CD4-positive, CD25-positive, alpha-beta regulatory T cell (primary cell): ENCODE measurements around the gene HDAC5. TPM values are rescaled to one million over a fixed set of nuclear protein-coding genes. Genes with fewer than 3 reads are reported as not detected.

Experiments
- ATAC-seq, 2 donors: fragments of 150-1000 bp; cut with Tn5 transposase; one replicate each; pipeline ENCODE4 v1.10.0; 2021; ENCODE audit warnings: low read depth in 2 of 2, moderate number of reproducible peaks in 2 of 2, moderate library complexity in 1 of 2
- DNase-seq, 3 donors: peaks; one replicate each; pipeline versions ENCODE4 v3.0.0 to v3.0.0-alpha.2; 2012 to 2022; ENCODE audit warnings: mixed read lengths in 1 of 3
- H3K27ac ChIP-seq: one replicate; pipeline ENCODE4 v1.7.0; 2013; ENCODE audit warnings: mild to moderate bottlenecking, low read length; ENCODE audit not compliant: insufficient read depth, poor library complexity, severe bottlenecking
- H3K27me3 ChIP-seq: one replicate; pipeline ENCODE4 v1.7.0; 2013; ENCODE audit warnings: low read length; ENCODE audit not compliant: control insufficient read depth, insufficient read depth
- H3K36me3 ChIP-seq: one replicate; pipeline ENCODE4 v1.7.0; 2013; ENCODE audit warnings: mild to moderate bottlenecking, low read length, moderate library complexity; ENCODE audit not compliant: control insufficient read depth, insufficient read depth
- H3K4me1 ChIP-seq: 2 replicates; pipeline ENCODE4 v1.7.0; 2013; ENCODE audit warnings: mild to moderate bottlenecking, low read length; ENCODE audit not compliant: insufficient read depth, control insufficient read depth, poor library complexity, severe bottlenecking
- H3K4me3 ChIP-seq: one replicate; pipeline ENCODE4 v1.7.0; 2013; ENCODE audit warnings: low read depth, mild to moderate bottlenecking, low read length, moderate library complexity
- H3K9me3 ChIP-seq, 2 experiments: 1 replicate in 1 of 2; 2 replicates in 1 of 2; pipeline ENCODE4 v1.7.0; 2013; ENCODE audit warnings: low read length in 2 of 2, mild to moderate bottlenecking in 1 of 2, moderate library complexity in 1 of 2; ENCODE audit not compliant: control insufficient read depth in 2 of 2
- H3K27ac Mint-ChIP-seq, 3 donors: one replicate each; pipeline ENCODE4 v1.8.0; 2020 to 2022; ENCODE audit warnings: mild to moderate bottlenecking in 3 of 3, mixed read lengths in 3 of 3, moderate library complexity in 2 of 3
- H3K27me3 Mint-ChIP-seq: one replicate; pipeline ENCODE4 v1.8.0; 2022; ENCODE audit warnings: mild to moderate bottlenecking, mixed read lengths
- H3K36me3 Mint-ChIP-seq: one replicate; pipeline ENCODE4 v1.8.0; 2020; ENCODE audit warnings: mixed read lengths
- H3K4me1 Mint-ChIP-seq, 4 donors: one replicate each; pipeline ENCODE4 v1.8.0; 2020 to 2022; ENCODE audit warnings: mixed read lengths in 4 of 4, mild to moderate bottlenecking in 1 of 4
- H3K4me3 Mint-ChIP-seq, 4 donors: one replicate each; pipeline ENCODE4 v1.8.0; 2020 to 2022; ENCODE audit warnings: mild to moderate bottlenecking in 4 of 4, mixed read lengths in 4 of 4, moderate library complexity in 3 of 4
- H3K9me3 Mint-ChIP-seq, 7 donors: one replicate each; pipeline ENCODE4 v1.8.0; 2020 to 2022; ENCODE audit warnings: mixed read lengths in 7 of 7, mild to moderate bottlenecking in 3 of 7, moderate library complexity in 2 of 7
- polyA plus RNA-seq, 4 donors: library from polyadenylated mRNA; unstranded; fragments of 300-500 nt; fragmentation: Illumina TruSeq; gene quantifications; one replicate each; pipeline ENCODE4 v1.2.3, GENCODE V29; 2021
- total RNA-seq: library from RNA; stranded (reverse); gene quantifications from one replicate; pipeline ENCODE4 v1.2.3, GENCODE V29; 2022

The HDAC5 gene
- total and polyA plus RNA-seq, 5 donors from 2014 or later, result 10.6 to 69.1 (median 15.3) TPM

DNA sequence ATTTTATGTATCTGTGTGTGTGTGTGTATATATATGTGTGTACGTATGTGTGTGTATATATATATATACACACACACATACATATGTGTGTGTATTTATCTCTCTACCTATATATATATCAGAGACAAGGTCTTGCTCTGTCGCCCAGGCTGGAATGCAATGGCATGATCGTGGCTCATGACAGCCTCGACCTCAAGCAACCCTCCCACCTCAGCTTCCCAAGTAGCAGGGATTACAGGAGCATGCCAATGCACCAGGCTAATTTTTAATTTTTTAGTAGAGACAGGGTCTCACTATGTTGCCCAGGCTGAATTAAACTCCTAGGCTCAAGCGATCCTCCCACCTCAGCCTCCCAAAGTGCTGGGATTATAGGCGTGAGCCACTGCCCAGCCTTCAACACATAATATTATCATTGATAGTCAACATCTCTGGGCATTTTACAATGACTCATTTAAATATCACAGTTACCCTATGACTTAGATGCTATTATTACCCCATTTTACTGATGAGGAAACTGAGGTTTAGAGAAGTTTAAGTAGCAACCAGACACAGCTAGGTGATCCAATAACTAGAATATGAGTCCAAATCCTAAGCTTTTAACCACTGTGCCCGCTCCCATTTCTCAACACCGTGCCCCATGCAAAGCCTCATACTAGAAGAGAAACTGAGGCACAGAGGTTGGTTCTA, 28.6 kb downstream of the HDAC5 start:
- ATAC-seq (no peak), DNase-seq (no peak)
- H3K4me1 Mint-ChIP-seq, result peaks cover 0 to 7% (median 3%) of the 10 kb centered on the region in 4 donors
- H3K4me3 Mint-ChIP-seq, result no peak overlapping the region
- peaks cover 4% of the 10 kb centered on the region for H3K36me3 Mint-ChIP-seq
- H3K9me3 Mint-ChIP-seq, result no peaks in the 10 kb centered on the region
- Histone ChIP-seq H3K4me1 (peaks cover 7% of the 10 kb centered on the region), H3K36me3 (peaks cover 15% of the 10 kb centered on the region), H3K27ac (no peak overlapping the region), H3K9me3 (no peaks in the 10 kb centered on the region), H3K4me3 (no peak overlapping the region), H3K27me3 (no peaks in the 10 kb centered on the region)
- peak overlapping the region in 1 of 3 donors; percentile 34 for H3K27ac Mint-ChIP-seq
- H3K27me3 Mint-ChIP-seq, result no peaks in the 10 kb centered on the region

DNA sequence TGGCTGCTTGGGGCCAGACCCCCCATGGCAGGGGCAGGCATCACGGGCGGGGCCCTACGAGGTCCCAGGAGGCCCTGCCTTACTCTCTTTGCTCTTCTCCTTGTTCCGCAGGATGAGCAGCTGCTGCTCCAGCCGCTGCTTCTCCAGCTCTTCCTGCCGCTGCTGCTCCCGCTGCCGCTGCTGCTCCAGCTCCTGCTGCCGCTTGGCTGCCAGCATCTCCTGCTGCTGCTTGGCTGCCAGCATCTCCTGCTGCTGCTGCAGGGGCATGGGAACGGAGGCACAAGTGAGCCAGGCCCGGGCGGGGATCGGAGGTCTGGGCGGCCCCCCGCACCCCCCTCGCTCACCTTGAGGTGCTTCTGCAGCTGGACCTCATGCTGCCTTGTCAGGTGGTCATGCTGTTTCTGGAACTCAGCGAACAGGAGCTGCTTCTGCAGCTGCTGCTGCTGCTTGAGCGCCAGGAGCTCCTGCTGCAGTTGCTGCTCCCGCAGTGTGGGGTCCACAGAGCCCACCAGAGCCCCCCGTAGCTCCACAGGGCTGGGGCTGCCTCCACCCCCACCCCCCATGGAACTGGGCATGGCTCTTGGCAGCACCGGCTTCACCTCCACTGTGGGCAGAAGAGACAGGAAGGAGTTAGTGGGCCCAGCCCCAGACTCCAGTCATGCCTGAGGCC, 30.1 kb downstream of the HDAC5 start:
- peaks cover 20% of the 10 kb centered on the region for H3K36me3 ChIP-seq
- peaks cover 10% of the 10 kb centered on the region for H3K36me3 Mint-ChIP-seq
- H3K9me3 ChIP-seq, result no peaks in the 10 kb centered on the region
- no peaks in the 10 kb centered on the region for H3K9me3 Mint-ChIP-seq
- ATAC-seq (no peak), DNase-seq (no peak)
- no peak overlapping the region for H3K4me3 Mint-ChIP-seq
- H3K27ac ChIP-seq, result no peak overlapping the region
- no peak overlapping the region for H3K4me3 ChIP-seq
- H3K27ac Mint-ChIP-seq, result no peak overlapping the region
- H3K4me1 Mint-ChIP-seq, result peaks cover 0 to 10% (median 5%) of the 10 kb centered on the region in 4 donors
- H3K4me1 ChIP-seq, result peaks cover 7% of the 10 kb centered on the region
- H3K27me3 ChIP-seq, result no peaks in the 10 kb centered on the region
- H3K27me3 Mint-ChIP-seq, result no peaks in the 10 kb centered on the region

DNA sequence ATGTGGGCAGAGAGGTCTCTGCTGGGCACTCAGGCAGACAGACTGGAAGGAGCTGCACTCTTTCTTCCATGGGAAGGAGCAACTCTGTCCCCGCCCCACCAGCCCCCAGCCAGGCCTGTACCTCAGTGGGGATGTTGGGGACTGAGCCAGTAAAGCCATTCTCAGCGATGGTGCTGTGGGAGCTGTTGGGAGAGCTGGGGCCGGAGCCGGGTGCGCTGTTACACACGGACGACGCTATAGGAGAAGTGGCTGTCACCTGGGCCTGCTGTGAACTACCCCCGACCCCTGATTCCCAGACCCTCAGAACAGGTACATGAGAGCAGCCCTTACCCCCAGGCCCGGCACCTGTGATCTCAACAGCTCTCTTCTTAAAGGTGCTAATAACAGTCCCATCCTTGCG, 31.4 kb downstream of the HDAC5 start:
- Histone ChIP-seq H3K4me3 (no peak overlapping the region), H3K27ac (no peak overlapping the region), H3K9me3 (no peaks in the 10 kb centered on the region), H3K4me1 (peaks cover 7% of the 10 kb centered on the region), H3K27me3 (no peaks in the 10 kb centered on the region), H3K36me3 (peaks cover 20% of the 10 kb centered on the region)
- Mint-ChIP-seq H3K4me3 (no peak overlapping the region), H3K36me3 (peaks cover 10% of the 10 kb centered on the region), H3K27me3 (no peaks in the 10 kb centered on the region), H3K4me1 (peaks cover 0 to 12% (median 4%) of the 10 kb centered on the region in 4 donors), H3K9me3 (no peaks in the 10 kb centered on the region), H3K27ac (no peak overlapping the region)
- DNase-seq (no peak), ATAC-seq (no peak)

DNA sequence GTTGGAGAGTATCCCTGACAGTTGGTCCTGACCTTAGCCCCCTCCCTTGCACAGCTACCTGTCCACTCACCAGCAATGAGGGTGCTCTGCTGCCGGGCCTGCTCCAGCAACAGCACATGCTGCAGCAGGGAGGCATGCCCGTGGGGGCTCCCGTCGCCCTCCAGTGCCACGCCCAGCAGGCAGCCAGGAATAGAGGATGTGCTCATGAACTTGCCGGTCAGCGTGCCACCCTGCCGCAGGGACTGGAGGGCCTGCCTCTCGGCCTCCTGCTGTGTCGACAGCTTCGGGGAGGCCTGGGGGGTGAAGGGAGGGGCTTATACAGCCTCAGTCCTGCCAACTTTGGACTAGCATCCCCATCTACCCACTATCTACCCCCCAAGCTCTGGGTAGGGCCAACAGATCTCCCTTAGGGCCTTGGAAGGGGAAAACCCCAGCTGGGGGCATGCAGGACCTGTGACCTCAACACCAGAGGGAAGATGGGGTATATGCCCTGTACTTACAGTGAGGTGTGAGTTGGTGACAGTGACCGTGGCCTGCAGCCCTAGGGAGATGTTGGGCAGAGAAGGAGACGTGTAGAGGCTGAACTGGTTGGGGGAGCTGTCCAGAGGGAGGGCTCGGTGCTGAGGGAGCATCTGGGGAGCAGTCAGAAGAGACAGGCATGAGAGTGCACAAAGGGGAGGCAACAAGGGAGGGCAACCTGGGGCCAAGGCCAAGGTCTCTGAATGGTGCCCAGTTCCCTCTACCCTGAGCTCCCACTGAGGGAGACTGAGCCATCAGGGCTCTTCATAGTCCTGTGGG, 32.0 kb downstream of the HDAC5 start:
- no peaks in the 10 kb centered on the region for H3K9me3 ChIP-seq
- Mint-ChIP-seq H3K27ac (no peak overlapping the region), H3K36me3 (peaks cover 10% of the 10 kb centered on the region), H3K9me3 (no peaks in the 10 kb centered on the region), H3K4me1 (peaks cover 0 to 12% (median 5%) of the 10 kb centered on the region in 4 donors), H3K4me3 (no peak overlapping the region), H3K27me3 (no peaks in the 10 kb centered on the region)
- no peaks in the 10 kb centered on the region for H3K27me3 ChIP-seq
- peaks cover 7% of the 10 kb centered on the region for H3K4me1 ChIP-seq
- H3K4me3 ChIP-seq, result no peak overlapping the region
- H3K36me3 ChIP-seq, result peaks cover 20% of the 10 kb centered on the region
- no peak for ATAC-seq
- DNase-seq, result no peak
- H3K27ac ChIP-seq, result no peak overlapping the region

DNA sequence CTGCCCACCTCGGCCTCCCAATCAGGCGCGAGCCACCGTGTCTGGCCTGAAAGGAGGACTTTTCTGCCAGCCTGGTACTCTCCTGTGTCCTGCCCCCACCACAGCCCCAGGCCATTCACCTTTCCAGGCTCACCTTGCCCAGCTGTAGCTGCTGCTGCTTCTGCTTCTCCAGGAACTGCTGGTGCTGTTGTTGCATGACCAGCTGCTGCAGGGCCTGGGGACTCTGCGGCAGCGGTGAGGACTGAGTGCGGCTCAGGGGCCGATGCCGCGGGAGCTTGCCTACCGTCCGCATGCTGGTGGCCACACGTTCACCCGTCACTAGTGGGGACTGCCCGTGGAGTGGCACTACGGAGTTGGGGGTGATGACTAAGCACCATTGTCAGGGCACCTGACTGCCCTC, 35.2 kb downstream of the HDAC5 start:
- Mint-ChIP-seq H3K36me3 (peaks cover 10% of the 10 kb centered on the region), H3K9me3 (no peaks in the 10 kb centered on the region)

DNA sequence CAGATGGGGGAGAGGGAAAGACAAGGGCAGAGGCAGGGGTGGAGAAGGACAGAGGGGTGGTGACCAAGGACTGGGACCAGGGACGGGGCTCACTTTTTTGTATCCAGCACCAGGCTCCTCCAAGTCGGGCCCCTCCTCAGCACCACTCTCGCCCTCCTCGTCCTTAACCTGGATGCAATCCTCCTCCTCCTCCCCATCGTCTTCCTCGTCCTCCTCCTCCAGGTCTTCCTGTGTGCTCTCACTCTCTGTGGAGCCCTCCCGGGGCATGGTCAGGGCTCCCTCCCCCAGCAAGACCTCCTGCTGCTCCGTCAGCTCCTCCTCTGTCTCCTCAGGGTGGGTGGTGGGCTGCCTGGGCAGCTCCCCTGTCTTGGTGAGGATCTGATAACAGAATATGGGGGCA, 36.1 kb downstream of the HDAC5 start:
- peak overlapping the region in 1 of 3 donors; percentile 72 for H3K27ac Mint-ChIP-seq
- no peaks in the 10 kb centered on the region for H3K27me3 ChIP-seq
- no peaks in the 10 kb centered on the region for H3K9me3 ChIP-seq
- no peaks in the 10 kb centered on the region for H3K4me1 ChIP-seq
- H3K4me3 Mint-ChIP-seq, result no peak overlapping the region
- no peak for ATAC-seq
- no peak overlapping the region for H3K27ac ChIP-seq
- DNase-seq, result no peak
- no peaks in the 10 kb centered on the region for H3K27me3 Mint-ChIP-seq
- H3K4me3 ChIP-seq, result no peak overlapping the region
- H3K36me3 ChIP-seq, result peaks cover 28% of the 10 kb centered on the region
- H3K9me3 Mint-ChIP-seq, result no peaks in the 10 kb centered on the region
- peaks cover 0 to 6% (median 4%) of the 10 kb centered on the region in 4 donors for H3K4me1 Mint-ChIP-seq
- H3K36me3 Mint-ChIP-seq, result peaks cover 15% of the 10 kb centered on the region

More for the DNA sequence above, 35.2 kb downstream of the HDAC5 start:
- ATAC-seq, result no peak
- H3K27me3 ChIP-seq, result no peaks in the 10 kb centered on the region
- no peaks in the 10 kb centered on the region for H3K27me3 Mint-ChIP-seq
- no peak overlapping the region for H3K4me3 ChIP-seq
- H3K27ac ChIP-seq, result no peak overlapping the region
- H3K4me1 ChIP-seq, result no peaks in the 10 kb centered on the region
- peak overlapping the region in 1 of 4 donors; percentile 61 for H3K4me3 Mint-ChIP-seq
- H3K27ac Mint-ChIP-seq, result peak overlapping the region in 1 of 3 donors; percentile 72
- DNase-seq, result no peak
- H3K4me1 Mint-ChIP-seq, result peaks cover 0 to 6% (median 4%) of the 10 kb centered on the region in 4 donors
- peaks cover 23% of the 10 kb centered on the region for H3K36me3 ChIP-seq
- no peaks in the 10 kb centered on the region for H3K9me3 ChIP-seq

DNA sequence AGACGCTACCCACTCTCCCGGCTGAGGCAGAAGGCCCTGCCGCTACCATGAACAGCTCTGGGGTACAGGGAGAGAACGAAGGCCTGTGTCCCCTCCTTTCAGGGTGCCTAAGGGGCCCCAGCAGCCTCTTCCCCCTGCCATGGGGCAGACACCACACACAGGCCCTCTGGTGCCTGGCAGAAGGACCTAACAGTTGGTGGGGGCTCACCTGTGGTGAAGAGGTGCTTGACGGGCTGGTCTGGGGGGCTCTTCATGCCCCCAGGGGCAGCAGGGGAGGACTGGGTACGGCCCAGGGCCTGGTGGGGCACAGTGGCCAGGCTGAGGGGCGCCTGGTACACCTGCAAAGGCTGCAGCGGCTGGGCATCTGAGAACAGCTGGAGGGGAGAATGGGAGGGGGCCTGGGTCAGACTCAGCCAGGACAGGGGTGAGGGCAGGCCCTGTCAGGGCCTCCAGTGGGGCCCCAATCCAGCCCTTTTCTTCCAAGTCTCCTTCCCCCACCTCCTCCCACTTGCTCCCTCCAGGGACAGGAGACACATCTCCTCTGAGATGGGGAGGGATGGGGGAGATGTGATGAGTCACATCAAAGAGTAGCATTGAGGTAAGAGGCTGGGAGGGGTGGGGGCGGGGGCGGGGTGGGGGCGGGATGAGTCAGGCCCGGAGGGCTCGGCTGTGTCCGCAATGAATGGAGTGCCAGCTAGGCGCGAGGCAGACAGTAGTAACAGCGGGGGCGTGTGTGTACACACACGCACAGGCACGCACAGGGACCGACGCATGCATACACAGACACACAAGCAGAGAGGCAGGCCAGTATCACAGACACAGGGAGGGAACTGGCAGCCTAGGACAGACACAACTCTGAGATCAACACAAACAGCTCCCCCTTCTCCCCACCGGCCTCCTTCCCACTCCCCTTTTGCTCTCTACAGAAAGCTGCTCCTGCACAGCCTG, 36.8 kb downstream of the HDAC5 start:
- DNase-seq (peak in 1 of 3 donors; percentile 51), ATAC-seq (peak; percentile 61 to 65)
- Histone ChIP-seq H3K4me1 (no peaks in the 10 kb centered on the region), H3K27ac (no peak overlapping the region), H3K9me3 (no peaks in the 10 kb centered on the region), H3K36me3 (peaks cover 30% of the 10 kb centered on the region), H3K4me3 (no peak overlapping the region), H3K27me3 (no peaks in the 10 kb centered on the region)
- peak overlapping the region in 1 of 3 donors; percentile 72 for H3K27ac Mint-ChIP-seq
- H3K4me1 Mint-ChIP-seq, result peaks cover 0 to 6% (median 4%) of the 10 kb centered on the region in 4 donors
- no peak overlapping the region for H3K4me3 Mint-ChIP-seq
- no peaks in the 10 kb centered on the region for H3K9me3 Mint-ChIP-seq
- no peaks in the 10 kb centered on the region for H3K27me3 Mint-ChIP-seq
- peaks cover 14% of the 10 kb centered on the region for H3K36me3 Mint-ChIP-seq
